HG02943 (cell line): Measurements from ENCODE around the gene ANKLE2.
"Not testable (repeated sequence)": the region's sequence is repeated elsewhere in the genome, so short reads cannot be mapped to it uniquely, and the experiment has no call there.

Source experiments
- ATAC-seq: cut with Tn5 transposase; IDR thresholded peaks from one replicate; pipeline ENCODE4 v1.9.1; 2021; ENCODE audit warnings: mild to moderate bottlenecking, low read depth, moderate library complexity; ENCODE audit not compliant: unreplicated experiment

Gene ANKLE2

GRCh38 chr12:132695431-132695830, 66.2 kb downstream of the ANKLE2 start:
- no peak for ATAC-seq

GRCh38 chr12:132694888-132695287, 66.7 kb downstream of the ANKLE2 start:
- ATAC-seq = not testable (repeated sequence)

DNA sequence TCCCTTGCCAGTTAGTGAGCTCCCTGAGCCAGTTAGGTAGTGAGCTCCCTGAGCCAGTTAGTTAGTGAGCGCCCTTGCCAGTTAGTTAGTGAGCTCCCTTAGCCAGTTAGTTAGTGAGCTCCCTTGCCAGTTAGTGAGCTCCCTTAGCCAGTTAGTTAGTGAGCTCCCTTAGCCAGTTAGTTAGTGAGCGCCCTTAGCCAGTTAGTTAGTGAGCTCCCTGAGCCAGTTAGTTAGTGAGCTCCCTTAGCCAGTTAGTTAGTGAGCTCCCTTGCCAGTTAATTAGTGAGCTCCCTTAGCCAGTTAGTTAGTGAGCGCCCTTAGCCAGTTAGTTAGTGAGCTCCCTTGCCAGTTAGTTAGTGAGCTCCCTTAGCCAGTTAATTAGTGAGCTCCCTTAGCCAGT, 69.6 kb downstream of the ANKLE2 start:
- ATAC-seq = not testable (repeated sequence)

- ATAC-seq = no peak
These were observed 71.5 kb downstream of the ANKLE2 start for GRCh38 chr12:132690112-132690511.

DNA sequence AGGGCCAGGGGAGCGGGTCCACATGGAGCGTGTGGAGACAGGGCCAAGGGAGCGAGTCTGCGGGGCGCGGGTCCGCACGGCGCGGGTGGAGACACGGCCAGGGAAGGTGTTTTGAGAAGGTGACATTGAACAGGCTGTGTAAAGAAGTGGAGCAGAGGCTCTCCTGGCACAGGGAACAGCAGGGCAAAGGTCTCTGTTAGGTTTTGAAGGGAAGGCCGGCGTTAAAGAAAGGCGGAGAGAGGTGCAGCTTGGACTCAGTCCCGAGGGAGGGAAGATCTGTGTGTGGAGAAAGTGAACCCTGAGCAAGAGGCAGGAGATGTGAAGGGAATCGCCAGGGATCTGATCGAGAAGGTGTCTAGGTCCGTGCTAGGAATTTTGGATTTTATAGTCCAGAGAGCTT, 72.4 kb downstream of the ANKLE2 start:
- no peak for ATAC-seq

DNA sequence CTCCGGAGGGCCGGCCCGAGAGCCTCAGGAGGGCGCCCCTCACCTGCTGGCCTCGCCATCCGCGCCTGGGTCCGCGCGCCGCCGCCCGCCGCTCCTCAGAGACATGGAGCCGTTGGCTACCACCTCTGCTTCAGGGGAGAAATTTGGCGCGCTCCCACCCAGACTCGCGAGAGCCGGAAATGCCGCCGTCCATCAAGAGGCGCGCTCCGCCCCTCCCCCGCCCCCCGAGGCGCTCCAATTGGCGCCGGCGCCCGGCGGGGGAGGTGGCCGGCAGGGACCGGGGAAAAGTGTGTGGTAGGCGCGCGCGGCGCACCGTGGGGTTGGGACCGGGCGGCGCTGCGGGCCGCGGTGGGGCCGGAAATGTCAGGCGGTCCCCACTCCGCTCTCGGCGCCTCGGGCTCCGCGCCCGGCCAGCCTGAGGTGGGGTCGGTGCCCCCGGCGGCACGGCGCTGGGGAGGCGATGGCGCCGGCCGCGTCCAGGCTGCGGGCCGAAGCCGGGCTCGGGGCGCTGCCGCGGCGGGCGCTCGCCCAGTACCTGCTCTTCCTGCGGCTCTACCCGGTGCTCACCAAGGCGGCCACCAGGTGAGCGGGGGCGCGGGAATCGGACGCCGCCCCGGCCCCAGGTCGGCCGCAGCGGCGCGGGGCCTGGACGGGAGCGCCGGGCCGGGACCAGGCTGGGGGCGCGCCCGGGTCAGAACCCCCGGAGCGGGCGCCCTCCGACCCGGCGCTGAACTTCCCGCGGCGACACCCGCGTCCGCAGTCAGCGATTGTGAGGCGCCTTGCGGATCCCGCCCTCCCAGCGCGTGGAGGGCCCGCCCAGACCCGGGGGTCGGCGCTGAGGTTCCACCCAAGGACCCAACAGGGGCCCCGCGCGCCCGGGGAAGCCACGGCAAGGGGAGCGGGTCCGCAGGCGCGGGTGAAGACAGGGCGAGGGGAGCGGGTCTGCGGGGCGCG, 74.1 kb downstream of the ANKLE2 start, which contains the start of the genes POLE and PXMP2:
Gene POLE (minus strand): TSS at position 132 of the 954 bp plus-strand sequence. CDS start 27 bp downstream, at position 105.
Gene PXMP2 (plus strand): TSS at position 377 of the 954 bp plus-strand sequence. CDS start 84 bp downstream, at position 461.
- peak; percentile 91 for ATAC-seq

DNA sequence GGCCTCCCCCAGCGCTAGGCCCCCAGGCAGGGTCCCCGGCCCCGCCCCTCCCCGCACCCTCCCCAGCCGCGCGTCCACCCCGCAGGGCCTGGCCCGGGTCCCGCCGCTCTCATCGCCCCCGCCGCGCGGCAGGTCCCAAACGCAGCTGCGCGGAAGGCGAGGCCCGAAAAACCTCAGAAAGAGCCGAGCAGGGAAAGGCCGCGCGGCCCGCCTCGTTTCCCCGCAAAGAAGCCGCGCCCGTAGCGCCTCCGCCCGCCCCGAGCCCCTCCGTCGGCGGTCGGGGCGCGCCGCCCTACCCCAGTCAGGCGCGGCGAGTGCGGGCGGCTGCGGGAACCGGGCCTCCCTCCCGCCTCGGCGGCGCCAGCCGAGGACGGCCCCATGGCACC, 74.8 kb downstream of the ANKLE2 start:
- ATAC-seq = peak; percentile 26

DNA sequence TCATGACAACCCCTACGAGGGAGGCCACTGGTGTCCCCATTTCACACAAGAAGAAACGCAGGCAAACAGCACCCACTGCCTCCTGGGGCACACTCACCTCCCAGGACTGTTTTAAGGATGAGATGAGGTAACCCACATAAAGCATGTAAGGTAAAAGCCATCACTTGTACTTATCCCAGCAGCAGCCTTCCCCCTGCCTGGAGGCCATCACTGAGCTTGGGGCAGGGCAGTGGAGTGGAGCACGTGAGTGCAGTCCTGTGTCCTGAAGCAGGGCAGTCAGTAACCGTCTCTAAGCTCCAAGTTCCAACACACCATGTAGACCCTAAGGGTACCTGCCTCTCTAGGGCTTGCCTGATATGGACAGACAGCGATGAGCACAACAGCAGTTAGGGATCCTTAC, 76.2 kb downstream of the ANKLE2 start:
- ATAC-seq = no peak

DNA sequence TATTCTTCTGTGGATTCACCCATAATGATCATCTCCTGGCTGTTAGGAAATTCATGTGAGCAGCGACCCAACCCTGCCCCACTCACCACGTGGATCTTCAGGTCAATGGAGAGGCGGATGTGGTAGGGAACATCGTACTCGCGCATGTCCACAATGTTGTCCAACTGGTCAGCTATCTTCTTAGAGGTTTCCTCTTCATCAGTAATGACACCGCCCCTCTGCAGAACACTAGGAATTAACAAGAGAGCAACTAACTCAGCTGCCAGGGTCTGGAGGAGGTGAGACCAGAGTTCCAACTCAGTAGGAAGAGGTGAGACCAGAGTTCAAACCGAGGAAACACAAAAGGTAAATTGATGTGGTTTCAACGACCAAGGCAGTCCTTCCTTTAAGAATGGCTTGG, 84.1 kb downstream of the ANKLE2 start:
- no peak for ATAC-seq

DNA sequence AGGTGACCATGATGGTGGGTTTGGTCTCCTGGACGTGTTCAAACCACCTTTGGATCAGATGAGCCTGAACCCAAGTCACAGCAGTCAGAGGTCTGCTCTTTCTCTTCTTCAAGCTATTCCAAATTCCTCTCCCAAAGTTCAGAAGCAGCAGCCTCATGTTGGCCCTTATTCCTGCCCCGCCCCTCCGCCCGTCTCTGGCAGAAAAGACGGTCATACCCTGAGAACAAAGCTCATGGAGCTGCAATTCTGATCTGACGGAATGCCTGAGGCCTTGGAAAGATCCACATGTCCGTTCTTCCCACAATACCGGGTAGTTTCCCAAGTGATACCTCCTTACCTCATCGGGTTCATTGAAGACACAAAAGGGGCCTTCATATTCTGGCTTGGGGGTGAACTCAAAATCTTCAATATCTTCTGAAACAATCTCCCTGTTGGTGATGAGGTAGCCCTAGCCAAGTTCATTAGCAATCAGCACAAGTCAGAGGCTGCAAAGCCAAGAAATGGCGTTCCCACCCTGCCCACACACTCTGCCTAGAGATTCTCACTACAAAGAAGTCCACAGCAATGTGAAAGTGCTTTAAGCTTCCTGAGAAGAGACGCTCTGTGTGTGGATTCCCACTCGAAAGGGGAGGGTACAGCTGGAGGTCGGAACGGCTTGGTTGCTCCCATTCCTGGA, 85.7 kb downstream of the ANKLE2 start:
- ATAC-seq = no peak
